ENCODE results near the gene PSTPIP1. TPM values are rescaled to one million over a fixed set of nuclear protein-coding genes. Genes with fewer than 3 reads are reported as not detected.
A peak's percentile ranks its signal among the peaks of the same experiment; 100 is the strongest.

The PSTPIP1 gene
- total and polyA plus RNA-seq, 10 of the 15 experiments (the other 5 are each of a cell fraction or from before 2014, with no cell fraction given): 0.50 to 29.3 (median 14.5) TPM

DNA sequence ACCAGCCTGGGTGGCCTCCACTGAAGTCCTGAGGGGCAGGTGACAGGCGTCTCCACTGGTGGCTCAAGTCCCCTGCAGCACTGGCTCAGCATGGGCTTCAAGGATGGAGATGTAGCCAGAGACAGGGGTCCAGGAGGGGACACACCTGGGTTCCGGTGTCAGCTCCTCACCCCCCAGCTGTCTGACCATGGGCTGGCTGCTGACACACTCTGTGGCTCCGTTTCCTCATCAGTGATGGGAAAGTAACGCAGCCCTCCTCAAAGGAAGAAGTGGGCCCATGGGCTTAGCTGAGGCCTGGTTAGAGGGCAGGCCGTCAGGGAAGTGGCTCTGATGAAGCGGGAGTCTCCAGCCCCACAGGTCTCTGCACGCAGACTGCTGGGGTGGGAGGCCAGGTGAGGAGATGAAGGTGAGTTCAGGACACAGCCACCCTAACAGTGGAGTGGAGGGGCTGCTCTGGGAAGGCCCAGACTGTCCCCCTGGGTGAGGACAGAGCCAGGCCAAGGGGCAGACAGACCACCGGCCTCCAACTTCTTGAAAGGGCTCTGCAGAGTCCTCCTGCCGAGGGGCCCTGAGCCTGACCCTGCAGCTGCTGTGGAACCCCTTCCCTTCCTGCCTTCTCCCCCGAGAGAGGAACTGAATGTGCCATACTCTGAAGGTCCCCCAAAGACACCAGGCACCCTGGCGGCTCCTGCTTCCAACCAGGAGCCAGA lies 24.0 kb downstream of the PSTPIP1 start:
- H3K9ac ChIP-seq (ENCODE audit: control insufficient read depth, insufficient read depth, low read length): no peak overlapping the region
- ChIA-PET POLR2A (interaction anchor here (0.6 to 5.9 kb wide), 6 partner anchors 16 to 45 kb away, joined by 3 to 39 read pairs (median 8); partner anchors contain the start of gene PSTPIP1), CTCF (interaction anchor here (0.7 to 6.4 kb wide), 7 partner anchors 18 to 519 kb away, joined by 3 to 57 read pairs (median 3); no protein-coding TSS in a partner anchor), RAD21 (ENCODE audit: unreplicated experiment) (interaction anchor here (0.7 to 15.5 kb wide), 10 partner anchors 8 to 168 kb away, joined by 3 to 259 read pairs (median 8); partner anchors contain the start of gene PSTPIP1), SMC1A (ENCODE audit: uncharacterized antibody, unreplicated experiment) (interaction anchor here (0.5 to 22.2 kb wide), 14 partner anchors 11 to 769 kb away, joined by 3 to 375 read pairs (median 5); no protein-coding TSS in a partner anchor)
- BruUV-seq (replicated peaks): no TSS peak
- ATAC-seq (no peak), FAIRE-seq (no peak), DNase-seq (ENCODE audit: low read depth, low spot score) (no peak)
- no peaks in the 10 kb centered on the region for H3K79me2 ChIP-seq (ENCODE audit: control insufficient read depth, insufficient read depth, low read length)
- H2AFZ ChIP-seq (ENCODE audit: control insufficient read depth, low read depth, low read length): no peak overlapping the region
- peaks cover 54% of the 10 kb centered on the region for H3K4me1 ChIP-seq (ENCODE audit: control insufficient read depth, insufficient read depth, low read length)
- no peaks in the 10 kb centered on the region for H3K27me3 ChIP-seq (replicated peaks in 1 of 2; ENCODE audit: control insufficient read depth in 2 of 2, insufficient read depth in 2 of 2, low read length in 1 of 2)
- H4K20me1 ChIP-seq (ENCODE audit: control insufficient read depth, insufficient read depth): no peaks in the 10 kb centered on the region
- H3K36me3 ChIP-seq (ENCODE audit: control insufficient read depth in 2 of 2, insufficient read depth in 2 of 2, low read length in 1 of 2): no peaks in the 10 kb centered on the region
- no peak overlapping the region for H3K27ac ChIP-seq (ENCODE audit: control insufficient read depth, insufficient read depth)
- intact Hi-C loops (cut with micrococcal nuclease; ENCODE audit: unreplicated experiment) (no loop called here), in situ Hi-C loops (cut with MboI) (no loop called here)
- TF ChIP-seq SPI1 (IDR thresholded peaks at IDR 0.05; ENCODE audit: borderline replicate concordance, insufficient read depth, low read depth, low read length): peak; percentile 38; the same call in 1 of the 2 replicates
- no peak for TF ChIP-seq SMC3 (IDR thresholded peaks at IDR 0.05; ENCODE audit: borderline replicate concordance, low read length)
- 0 out of 2 replicates have a peak, but pooled peaks have one; percentile 24 for TF ChIP-seq CHD1 (IDR thresholded peaks at IDR 0.05; ENCODE audit: low read depth, low read length)
- TF ChIP-seq, protein P1, sequence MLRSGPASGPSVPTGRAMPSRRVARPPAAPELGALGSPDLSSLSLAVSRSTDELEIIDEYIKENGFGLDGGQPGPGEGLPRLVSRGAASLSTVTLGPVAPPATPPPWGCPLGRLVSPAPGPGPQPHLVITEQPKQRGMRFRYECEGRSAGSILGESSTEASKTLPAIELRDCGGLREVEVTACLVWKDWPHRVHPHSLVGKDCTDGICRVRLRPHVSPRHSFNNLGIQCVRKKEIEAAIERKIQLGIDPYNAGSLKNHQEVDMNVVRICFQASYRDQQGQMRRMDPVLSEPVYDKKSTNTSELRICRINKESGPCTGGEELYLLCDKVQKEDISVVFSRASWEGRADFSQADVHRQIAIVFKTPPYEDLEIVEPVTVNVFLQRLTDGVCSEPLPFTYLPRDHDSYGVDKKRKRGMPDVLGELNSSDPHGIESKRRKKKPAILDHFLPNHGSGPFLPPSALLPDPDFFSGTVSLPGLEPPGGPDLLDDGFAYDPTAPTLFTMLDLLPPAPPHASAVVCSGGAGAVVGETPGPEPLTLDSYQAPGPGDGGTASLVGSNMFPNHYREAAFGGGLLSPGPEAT (IDR thresholded peaks at IDR 0.05; ENCODE audit: low read depth): no peak
- no peak for TF ChIP-seq MYC (IDR thresholded peaks at IDR 0.05; ENCODE audit: insufficient read depth, insufficient read length, insufficient replicate concordance, low read length, severe bottlenecking)
- TF ChIP-seq, protein P2, sequence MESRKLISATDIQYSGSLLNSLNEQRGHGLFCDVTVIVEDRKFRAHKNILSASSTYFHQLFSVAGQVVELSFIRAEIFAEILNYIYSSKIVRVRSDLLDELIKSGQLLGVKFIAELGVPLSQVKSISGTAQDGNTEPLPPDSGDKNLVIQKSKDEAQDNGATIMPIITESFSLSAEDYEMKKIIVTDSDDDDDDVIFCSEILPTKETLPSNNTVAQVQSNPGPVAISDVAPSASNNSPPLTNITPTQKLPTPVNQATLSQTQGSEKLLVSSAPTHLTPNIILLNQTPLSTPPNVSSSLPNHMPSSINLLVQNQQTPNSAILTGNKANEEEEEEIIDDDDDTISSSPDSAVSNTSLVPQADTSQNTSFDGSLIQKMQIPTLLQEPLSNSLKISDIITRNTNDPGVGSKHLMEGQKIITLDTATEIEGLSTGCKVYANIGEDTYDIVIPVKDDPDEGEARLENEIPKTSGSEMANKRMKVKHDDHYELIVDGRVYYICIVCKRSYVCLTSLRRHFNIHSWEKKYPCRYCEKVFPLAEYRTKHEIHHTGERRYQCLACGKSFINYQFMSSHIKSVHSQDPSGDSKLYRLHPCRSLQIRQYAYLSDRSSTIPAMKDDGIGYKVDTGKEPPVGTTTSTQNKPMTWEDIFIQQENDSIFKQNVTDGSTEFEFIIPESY (IDR thresholded peaks at IDR 0.05): no peak
- TF ChIP-seq MTA2 (IDR thresholded peaks at IDR 0.05; ENCODE audit: low read depth): no peak
- TF ChIP-seq EP300 (IDR thresholded peaks at IDR 0.05; ENCODE audit: borderline replicate concordance in 1 of 2, control insufficient read depth in 1 of 2, low read depth in 2 of 2, low read length in 2 of 2): no peak
- no peak for TF ChIP-seq SUPT20H (IDR thresholded peaks at IDR 0.05; ENCODE audit: borderline replicate concordance, control insufficient read depth, low read depth, low read length)
- TF ChIP-seq RBBP5 (conservative IDR thresholded peaks at IDR 0.05): no peak
- TF ChIP-seq RB1 (IDR thresholded peaks at IDR 0.05; ENCODE audit: borderline replicate concordance): no peak
- TF ChIP-seq, protein P3, sequence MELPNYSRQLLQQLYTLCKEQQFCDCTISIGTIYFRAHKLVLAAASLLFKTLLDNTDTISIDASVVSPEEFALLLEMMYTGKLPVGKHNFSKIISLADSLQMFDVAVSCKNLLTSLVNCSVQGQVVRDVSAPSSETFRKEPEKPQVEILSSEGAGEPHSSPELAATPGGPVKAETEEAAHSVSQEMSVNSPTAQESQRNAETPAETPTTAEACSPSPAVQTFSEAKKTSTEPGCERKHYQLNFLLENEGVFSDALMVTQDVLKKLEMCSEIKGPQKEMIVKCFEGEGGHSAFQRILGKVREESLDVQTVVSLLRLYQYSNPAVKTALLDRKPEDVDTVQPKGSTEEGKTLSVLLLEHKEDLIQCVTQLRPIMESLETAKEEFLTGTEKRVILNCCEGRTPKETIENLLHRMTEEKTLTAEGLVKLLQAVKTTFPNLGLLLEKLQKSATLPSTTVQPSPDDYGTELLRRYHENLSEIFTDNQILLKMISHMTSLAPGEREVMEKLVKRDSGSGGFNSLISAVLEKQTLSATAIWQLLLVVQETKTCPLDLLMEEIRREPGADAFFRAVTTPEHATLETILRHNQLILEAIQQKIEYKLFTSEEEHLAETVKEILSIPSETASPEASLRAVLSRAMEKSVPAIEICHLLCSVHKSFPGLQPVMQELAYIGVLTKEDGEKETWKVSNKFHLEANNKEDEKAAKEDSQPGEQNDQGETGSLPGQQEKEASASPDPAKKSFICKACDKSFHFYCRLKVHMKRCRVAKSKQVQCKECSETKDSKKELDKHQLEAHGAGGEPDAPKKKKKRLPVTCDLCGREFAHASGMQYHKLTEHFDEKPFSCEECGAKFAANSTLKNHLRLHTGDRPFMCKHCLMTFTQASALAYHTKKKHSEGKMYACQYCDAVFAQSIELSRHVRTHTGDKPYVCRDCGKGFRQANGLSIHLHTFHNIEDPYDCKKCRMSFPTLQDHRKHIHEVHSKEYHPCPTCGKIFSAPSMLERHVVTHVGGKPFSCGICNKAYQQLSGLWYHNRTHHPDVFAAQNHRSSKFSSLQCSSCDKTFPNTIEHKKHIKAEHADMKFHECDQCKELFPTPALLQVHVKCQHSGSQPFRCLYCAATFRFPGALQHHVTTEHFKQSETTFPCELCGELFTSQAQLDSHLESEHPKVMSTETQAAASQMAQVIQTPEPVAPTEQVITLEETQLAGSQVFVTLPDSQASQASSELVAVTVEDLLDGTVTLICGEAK (IDR thresholded peaks at IDR 0.05; ENCODE audit: borderline replicate concordance): no peak
- H3K9me3 ChIP-seq (replicated peaks; ENCODE audit: control insufficient read depth, insufficient read depth, low read length): no peaks in the 10 kb centered on the region
- 87% methylated on average over 11 of the region's 11 CpGs for WGBS (ENCODE audit: insufficient coverage, insufficient replicate concordance, low lambda C conversion rate, missing lambda C conversion rate)
- peak overlapping the region; percentile 5 for H3K4me2 ChIP-seq (ENCODE audit: control insufficient read depth, insufficient read depth)
- no peak overlapping the region for H3K4me3 ChIP-seq
